Suppressor macrophage (primary cell): ENCODE results near the gene TBC1D5.
A peak's percentile ranks its signal among the peaks of the same experiment; 100 is the strongest.

Experiments used
- DNase-seq, 4 experiments: peaks; one replicate each; pipeline ENCODE4 v3.0.0-alpha.2; 2020 to 2022

TBC1D5 gene

GRCh38 chr3:17217588-17217987, 524.8 kb downstream of the TBC1D5 start:
- DNase-seq: no peak

- DNase-seq: no peak
Measured at GRCh38 chr3:17213102-17213501, 529.3 kb downstream of the TBC1D5 start.

GRCh38 chr3:17207979-17208378, 534.5 kb downstream of the TBC1D5 start:
- no peak for DNase-seq

GRCh38 chr3:17207019-17207418, 535.4 kb downstream of the TBC1D5 start:
- DNase-seq: no peak

- no peak for DNase-seq
Measured at GRCh38 chr3:17204049-17204650, 538.3 kb downstream of the TBC1D5 start.

GRCh38 chr3:17201538-17201937, 540.9 kb downstream of the TBC1D5 start:
- DNase-seq: no peak

- peak; percentile 2 to 49 (median 26) for DNase-seq
Measured at GRCh38 chr3:17195856-17196604, 546.4 kb downstream of the TBC1D5 start.

GRCh38 chr3:17195192-17195611, 547.2 kb downstream of the TBC1D5 start:
- peak in 3 of 4 experiments; percentile 5 to 14 (median 8) for DNase-seq

GRCh38 chr3:17194116-17194515, 548.3 kb downstream of the TBC1D5 start:
- no peak for DNase-seq

GRCh38 chr3:17192995-17193394, 549.4 kb downstream of the TBC1D5 start:
- DNase-seq: no peak

GRCh38 chr3:17190353-17191078, 551.9 kb downstream of the TBC1D5 start:
- peak; percentile 66 to 86 (median 79) for DNase-seq

GRCh38 chr3:17188378-17188777, 554.1 kb downstream of the TBC1D5 start:
- no peak for DNase-seq

GRCh38 chr3:17187589-17188184, 554.7 kb downstream of the TBC1D5 start:
- no peak for DNase-seq

GRCh38 chr3:17183951-17184550, 558.4 kb downstream of the TBC1D5 start:
- peak in 1 of 4 experiments; percentile 7 for DNase-seq

GRCh38 chr3:17182166-17182565, 560.3 kb downstream of the TBC1D5 start:
- no peak for DNase-seq

GRCh38 chr3:17181413-17181907, 561.0 kb downstream of the TBC1D5 start:
- DNase-seq: no peak

- DNase-seq: peak in 1 of 4 experiments; percentile 4
Measured at GRCh38 chr3:17179381-17180205, 562.8 kb downstream of the TBC1D5 start.

- no peak for DNase-seq
Measured at GRCh38 chr3:17176757-17177156, 565.7 kb downstream of the TBC1D5 start.

- DNase-seq: no peak
Measured at GRCh38 chr3:17175187-17175807, 567.1 kb downstream of the TBC1D5 start.

- no peak for DNase-seq
Measured at GRCh38 chr3:17166369-17166768, 576.1 kb downstream of the TBC1D5 start.

- no peak for DNase-seq
Measured at GRCh38 chr3:17162116-17162515, 580.3 kb downstream of the TBC1D5 start.
